Thoracic aorta endothelial cell (primary cell): ENCODE measurements around the gene ZBED2. TPM values are rescaled to one million over a fixed set of nuclear protein-coding genes. Genes with fewer than 3 reads are reported as not detected.

Source experiments
- total RNA-seq: library from RNA; depleted of rRNA; stranded (reverse); fragments of >200 nt; gene quantifications from 2 replicates; pipeline ENCODE4 v1.2.3, GENCODE V29; 2012

The ZBED2 gene
- not detected in 2 replicates for total RNA-seq

GRCh38 chr3:111595232-111595631, at the start of gene ZBED2:
TSS of gene ZBED2 (minus strand) at chr3:111595346. CDS start at chr3:111594201, 1,145 bp downstream.

Other genes starting within 250 kb of the ZBED2 start
- not detected in 2 replicates for gene CD96, start 53.1 kb downstream of the ZBED2 start, total RNA-seq
- 2.5 and 3.2 TPM in 2 replicates for gene PLCXD2, start 79.3 kb upstream of the ZBED2 start, total RNA-seq